ENCODE data around the gene TUBA4B.

GRCh38 chr2:219210196-219210885, 42.7 kb upstream of the TUBA4B start:
- TF ChIP-seq CTCF (IDR thresholded peaks at IDR 0.05) (no peak), POLR2A (IDR thresholded peaks at IDR 0.05) (no peak), EP300 (IDR thresholded peaks at IDR 0.05) (no peak), POLR2AphosphoS5 (IDR thresholded peaks at IDR 0.05) (no peak)
